HFF-Myc (cell line): Measurements from ENCODE around the gene F2RL1.
"Not testable (repeated sequence)": the region's sequence is repeated elsewhere in the genome, so short reads cannot be mapped to it uniquely, and the experiment has no call there.

Experiments used
- DNase-seq: peaks from one replicate; pipeline ENCODE4 v3.0.0-alpha.2; 2011; ENCODE audit warnings: low read depth; ENCODE audit errors: extremely low read depth
- H3K4me3 ChIP-seq: replicated peaks from 2 replicates; pipeline ENCODE4 v1.5.1; 2011; ENCODE audit warnings: low read depth, mild to moderate bottlenecking, control low read depth, low read length
- TF ChIP-seq, protein P1 (sequence below): IDR thresholded peaks from 2 replicates; pipeline ENCODE4 v1.5.1; 2012; ENCODE audit warnings: mild to moderate bottlenecking, low read depth, low read length, control low read depth; ENCODE audit errors: missing control alignments

The F2RL1 gene

DNA sequence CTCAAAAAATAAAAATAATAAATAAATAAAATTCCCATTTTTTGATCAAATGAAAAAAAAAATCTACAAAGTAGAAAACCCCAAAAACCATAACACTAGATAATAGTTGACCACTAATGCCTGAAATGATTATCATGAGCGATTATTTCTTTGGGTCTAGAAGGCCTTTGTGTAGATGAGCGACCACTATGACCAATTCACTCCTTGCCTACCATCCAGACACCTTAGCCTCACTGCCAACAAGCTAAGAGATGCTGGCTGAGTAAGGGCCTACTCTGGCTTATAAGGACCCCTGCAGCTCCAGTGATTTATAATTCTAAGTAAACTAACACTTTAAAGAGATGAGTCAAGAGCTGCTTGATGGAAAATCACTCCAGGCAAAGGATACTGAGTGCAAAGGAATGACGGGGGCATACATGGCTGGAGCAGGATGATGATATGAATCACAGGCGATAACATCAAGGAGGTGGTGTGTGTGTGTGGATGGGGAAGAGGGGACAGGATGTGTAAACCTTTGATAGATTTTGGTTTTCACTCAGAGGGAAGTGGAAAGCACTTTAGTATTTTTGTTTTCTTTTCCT lies 4.8 kb upstream of the F2RL1 start:
- peak; percentile 79 for DNase-seq
- TF ChIP-seq, protein P1, sequence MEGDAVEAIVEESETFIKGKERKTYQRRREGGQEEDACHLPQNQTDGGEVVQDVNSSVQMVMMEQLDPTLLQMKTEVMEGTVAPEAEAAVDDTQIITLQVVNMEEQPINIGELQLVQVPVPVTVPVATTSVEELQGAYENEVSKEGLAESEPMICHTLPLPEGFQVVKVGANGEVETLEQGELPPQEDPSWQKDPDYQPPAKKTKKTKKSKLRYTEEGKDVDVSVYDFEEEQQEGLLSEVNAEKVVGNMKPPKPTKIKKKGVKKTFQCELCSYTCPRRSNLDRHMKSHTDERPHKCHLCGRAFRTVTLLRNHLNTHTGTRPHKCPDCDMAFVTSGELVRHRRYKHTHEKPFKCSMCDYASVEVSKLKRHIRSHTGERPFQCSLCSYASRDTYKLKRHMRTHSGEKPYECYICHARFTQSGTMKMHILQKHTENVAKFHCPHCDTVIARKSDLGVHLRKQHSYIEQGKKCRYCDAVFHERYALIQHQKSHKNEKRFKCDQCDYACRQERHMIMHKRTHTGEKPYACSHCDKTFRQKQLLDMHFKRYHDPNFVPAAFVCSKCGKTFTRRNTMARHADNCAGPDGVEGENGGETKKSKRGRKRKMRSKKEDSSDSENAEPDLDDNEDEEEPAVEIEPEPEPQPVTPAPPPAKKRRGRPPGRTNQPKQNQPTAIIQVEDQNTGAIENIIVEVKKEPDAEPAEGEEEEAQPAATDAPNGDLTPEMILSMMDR: no peak

GRCh38 chr5:76816110-76816831 lies 2.6 kb upstream of the F2RL1 start:
- H3K4me3 ChIP-seq: no peak overlapping the region
- TF ChIP-seq, protein P1: no peak
- DNase-seq: no peak

More for the DNA sequence above, 4.8 kb upstream of the F2RL1 start:
- no peak overlapping the region for H3K4me3 ChIP-seq

DNA sequence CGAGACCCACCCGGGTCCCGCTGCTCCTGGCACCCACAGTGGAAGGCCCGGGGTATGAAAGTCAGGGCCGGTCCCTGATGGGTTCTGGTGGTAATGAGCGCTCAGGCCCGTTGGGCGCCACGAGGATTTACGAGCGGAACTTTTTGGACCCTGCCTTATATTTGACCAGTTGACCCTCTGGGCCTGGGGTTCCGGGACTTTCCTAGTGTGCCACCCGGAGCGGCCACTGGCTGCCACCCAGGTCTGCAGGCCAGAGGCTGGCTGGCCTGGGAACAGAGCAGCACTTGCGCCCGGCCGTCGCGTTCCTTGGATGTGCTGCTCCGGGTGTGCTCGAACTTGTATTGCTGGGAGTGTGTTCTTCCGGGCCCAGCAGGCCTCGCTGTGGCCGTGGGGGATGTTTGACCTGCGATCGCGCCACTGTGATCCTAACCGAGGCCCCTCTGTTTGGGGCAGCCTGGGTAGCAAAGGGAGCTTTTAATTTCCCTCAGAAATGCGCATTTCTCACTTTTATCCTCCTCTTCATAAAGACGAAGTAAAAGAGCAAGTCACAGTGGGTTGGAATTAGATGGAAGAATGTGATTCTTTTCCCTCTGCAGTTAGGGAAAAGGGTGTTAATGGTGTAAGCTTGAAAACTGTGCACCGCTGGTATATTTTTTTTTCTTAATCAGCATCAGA lies 1.2 kb downstream of the F2RL1 start:
- TF ChIP-seq, protein P1: no peak
- peak overlapping the region; percentile 86 for H3K4me3 ChIP-seq
- no peak for DNase-seq

- TF ChIP-seq, protein P1: no peak
- DNase-seq: no peak
- H3K4me3 ChIP-seq: peak overlapping the region; percentile 86
These were observed 1.7 kb downstream of the F2RL1 start for GRCh38 chr5:76820526-76820890.

- H3K4me3 ChIP-seq: peak overlapping the region; percentile 86
- DNase-seq: no peak
- TF ChIP-seq, protein P1: no peak
These were observed 2.3 kb downstream of the F2RL1 start for GRCh38 chr5:76821136-76821535.

DNA sequence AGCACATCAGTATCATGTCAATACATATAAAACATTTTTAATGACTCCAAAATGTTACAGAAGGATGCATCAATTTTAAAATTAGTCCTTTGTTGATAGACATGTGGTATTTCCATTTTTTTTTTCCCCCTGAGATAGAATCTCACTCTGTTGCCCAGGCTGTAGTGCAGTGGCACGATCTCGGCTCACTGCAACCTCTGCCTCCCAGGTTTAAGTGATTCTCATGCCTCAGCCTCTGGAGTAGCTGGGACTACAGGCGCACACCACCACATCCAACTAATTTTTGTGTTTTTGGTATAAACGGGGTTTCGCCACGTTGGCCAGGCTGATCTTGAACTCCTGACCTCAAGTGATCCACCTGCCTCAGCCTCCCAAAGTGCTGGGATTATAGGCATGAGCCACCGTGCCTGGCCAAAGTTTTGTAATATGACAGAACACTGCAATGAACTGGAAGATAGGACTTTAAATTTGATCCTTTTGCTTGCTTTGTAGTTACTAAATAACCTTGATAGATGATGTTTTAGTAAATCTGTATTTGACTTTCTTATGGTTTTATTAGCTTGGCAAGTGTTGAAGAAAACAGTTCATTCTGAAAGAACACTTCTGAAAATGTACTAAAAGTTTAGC lies 3.4 kb downstream of the F2RL1 start:
- not testable (repeated sequence) for DNase-seq

GRCh38 chr5:76826416-76826815 lies 7.6 kb downstream of the F2RL1 start:
- H3K4me3 ChIP-seq, DNase-seq: not testable (repeated sequence)

More for the DNA sequence above, 3.4 kb downstream of the F2RL1 start:
- H3K4me3 ChIP-seq: not testable (repeated sequence)
